BLaER1 (cell line): ENCODE results near the gene SIAH2.

Source experiments
- H3K27ac ChIP-seq: shearing (Covaris generic); formaldehyde crosslinking; 2 replicates; pipeline ENCODE4 v1.8.1; 2022
- H3K27me3 ChIP-seq: shearing (Covaris generic); formaldehyde crosslinking; 2 replicates; pipeline ENCODE4 v1.8.1; 2022
- H3K36me3 ChIP-seq: shearing (Covaris generic); formaldehyde crosslinking; 2 replicates; pipeline ENCODE4 v1.8.1; 2022
- H3K4me1 ChIP-seq: shearing (Covaris generic); formaldehyde crosslinking; 2 replicates; pipeline ENCODE4 v1.8.1; 2022
- H3K4me2 ChIP-seq: shearing (Covaris generic); formaldehyde crosslinking; 2 replicates; pipeline ENCODE4 v1.8.1; 2022
- H3K4me3 ChIP-seq: shearing (Covaris generic); formaldehyde crosslinking; 2 replicates; pipeline ENCODE4 v1.8.1; 2022
- H3K9ac ChIP-seq: shearing (Covaris generic); formaldehyde crosslinking; 2 replicates; pipeline ENCODE4 v1.8.1; 2022
- H3K9me3 ChIP-seq: shearing (Covaris generic); formaldehyde crosslinking; 2 replicates; pipeline ENCODE4 v1.8.1; 2022
- H4K20me1 ChIP-seq: shearing (Covaris generic); formaldehyde crosslinking; 2 replicates; pipeline ENCODE4 v1.8.1; 2022
- Cebpa-rat ChIP-seq: shearing (Covaris generic); IDR thresholded peaks from 2 replicates; pipeline ENCODE4 v1.8.1; 2022

The SIAH2 gene

DNA sequence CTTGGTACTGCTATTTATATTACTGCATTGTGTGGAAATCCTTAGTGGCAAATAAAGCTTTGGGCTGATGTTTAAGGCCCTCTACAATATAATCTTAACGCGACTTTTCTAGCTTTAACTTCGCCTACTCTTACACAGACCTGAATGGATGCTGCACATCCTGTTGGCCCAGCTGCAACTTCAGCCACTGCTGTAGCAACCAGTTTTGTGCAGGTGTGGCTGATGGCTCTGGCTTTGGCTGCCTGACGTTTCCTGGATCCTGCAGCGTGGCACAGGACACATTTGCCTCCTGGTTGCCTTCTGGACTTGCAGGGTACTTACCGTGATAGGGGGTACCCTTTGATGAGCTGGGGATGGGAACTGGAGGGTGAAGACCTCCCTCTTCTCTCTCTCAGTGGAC, 39.0 kb downstream of the SIAH2 start:
- Histone ChIP-seq H3K27ac (no peak overlapping the region), H4K20me1 (no peaks in the 10 kb centered on the region), H3K4me3 (no peak overlapping the region), H3K4me1 (peaks cover 15% of the 10 kb centered on the region), H3K9me3 (no peaks in the 10 kb centered on the region), H3K27me3 (no peaks in the 10 kb centered on the region), H3K9ac (no peak overlapping the region), H3K4me2 (peak overlapping the region; percentile 23; the same call in 1 of the 2 replicates), H3K36me3 (no peaks in the 10 kb centered on the region)
- no peak for TF ChIP-seq Cebpa-rat

- H3K27me3 ChIP-seq: no peaks in the 10 kb centered on the region
- H3K9me3 ChIP-seq: no peaks in the 10 kb centered on the region
- H3K4me3 ChIP-seq: no peak overlapping the region
- no peak overlapping the region for H3K9ac ChIP-seq
- H3K36me3 ChIP-seq: no peaks in the 10 kb centered on the region
- H3K4me1 ChIP-seq: peaks cover 15% of the 10 kb centered on the region
- TF ChIP-seq Cebpa-rat: no peak
- no peak overlapping the region for H3K4me2 ChIP-seq
- no peaks in the 10 kb centered on the region for H4K20me1 ChIP-seq
- no peak overlapping the region for H3K27ac ChIP-seq
These were observed 40.7 kb downstream of the SIAH2 start for GRCh38 chr3:150722267-150722666.

GRCh38 chr3:150721285-150722130, 41.5 kb downstream of the SIAH2 start:
- Histone ChIP-seq H3K27me3 (no peaks in the 10 kb centered on the region), H3K36me3 (no peaks in the 10 kb centered on the region), H3K27ac (no peak overlapping the region), H3K4me2 (no peak overlapping the region; the same call in 1 of the 2 replicates), H3K4me3 (no peak overlapping the region), H3K4me1 (peaks cover 15% of the 10 kb centered on the region), H3K9ac (no peak overlapping the region), H3K9me3 (no peaks in the 10 kb centered on the region), H4K20me1 (no peaks in the 10 kb centered on the region)
- TF ChIP-seq Cebpa-rat: no peak

DNA sequence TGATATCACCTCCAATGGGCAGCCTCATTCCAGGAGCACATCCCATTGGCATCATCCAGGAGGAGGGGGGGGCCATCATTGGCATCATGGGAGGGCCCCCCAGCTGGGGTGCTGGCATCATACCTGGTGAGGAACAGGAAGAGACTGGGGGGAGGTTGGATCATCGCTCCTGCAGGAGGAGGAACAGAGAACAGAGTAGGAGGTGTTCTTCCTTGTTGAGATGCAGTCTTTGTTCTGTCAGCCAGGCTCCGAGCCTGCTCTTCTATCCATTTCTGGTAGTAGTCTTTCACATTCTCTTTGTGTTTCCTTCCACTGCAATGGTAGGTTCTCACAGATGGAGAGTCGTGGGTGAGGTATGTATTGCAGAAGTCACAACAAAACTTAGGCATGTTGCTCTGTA, 42.5 kb downstream of the SIAH2 start:
- Histone ChIP-seq H3K27ac (no peak overlapping the region), H3K36me3 (no peaks in the 10 kb centered on the region), H3K4me3 (no peak overlapping the region), H4K20me1 (no peaks in the 10 kb centered on the region), H3K27me3 (no peaks in the 10 kb centered on the region), H3K4me2 (no peak overlapping the region), H3K4me1 (peaks cover 15% of the 10 kb centered on the region), H3K9ac (no peak overlapping the region), H3K9me3 (no peaks in the 10 kb centered on the region)
- TF ChIP-seq Cebpa-rat: no peak

GRCh38 chr3:150710097-150710496, 52.9 kb downstream of the SIAH2 start:
- Histone ChIP-seq H3K4me2 (no peak overlapping the region), H3K9ac (no peak overlapping the region), H3K4me3 (no peak overlapping the region), H3K27me3 (no peaks in the 10 kb centered on the region), H3K4me1 (peaks cover 9% of the 10 kb centered on the region), H3K9me3 (peaks cover 28% of the 10 kb centered on the region), H3K27ac (no peak overlapping the region), H3K36me3 (peaks cover 54% of the 10 kb centered on the region), H4K20me1 (no peaks in the 10 kb centered on the region)
- TF ChIP-seq Cebpa-rat: no peak

GRCh38 chr3:150703756-150704344, 59.1 kb downstream of the SIAH2 start, which contains the start of gene ERICH6:
Gene ERICH6, minus strand, starts transcription at chr3:150703920. Its CDS starts 22 bp downstream, at chr3:150703898.
- Histone ChIP-seq H4K20me1 (no peaks in the 10 kb centered on the region), H3K4me2 (peak within 1 kb of the TSS; percentile 89), H3K36me3 (peaks cover 12% of the 10 kb centered on the region), H3K27me3 (no peaks in the 10 kb centered on the region), H3K4me3 (peak within 1 kb of the TSS; percentile 73), H3K4me1 (peaks cover 23% of the 10 kb centered on the region), H3K27ac (peak within 1 kb of the TSS; percentile 74), H3K9me3 (peaks cover 7% of the 10 kb centered on the region; the same call in 1 of the 2 replicates), H3K9ac (peak within 1 kb of the TSS; percentile 80)
- TF ChIP-seq Cebpa-rat: no peak

- TF ChIP-seq Cebpa-rat: no peak
- H3K9ac ChIP-seq: peak overlapping the region; percentile 80
- H3K4me2 ChIP-seq: peak overlapping the region; percentile 89
- H3K4me1 ChIP-seq: peaks cover 23% of the 10 kb centered on the region
- peaks cover 7% of the 10 kb centered on the region for H3K36me3 ChIP-seq
- H4K20me1 ChIP-seq: no peaks in the 10 kb centered on the region
- H3K4me3 ChIP-seq: peak overlapping the region; percentile 73
- H3K9me3 ChIP-seq: peaks cover 7% of the 10 kb centered on the region; the same call in 1 of the 2 replicates
- H3K27me3 ChIP-seq: no peaks in the 10 kb centered on the region
- peak overlapping the region; percentile 74; the same call in 1 of the 2 replicates for H3K27ac ChIP-seq
These were observed 59.6 kb downstream of the SIAH2 start for GRCh38 chr3:150703299-150703755.

GRCh38 chr3:150699068-150699639, 63.8 kb downstream of the SIAH2 start:
- Histone ChIP-seq H3K4me2 (no peak overlapping the region), H4K20me1 (no peaks in the 10 kb centered on the region), H3K4me3 (no peak overlapping the region), H3K27ac (no peak overlapping the region), H3K9me3 (peaks cover 7% of the 10 kb centered on the region; the same call in 1 of the 2 replicates), H3K9ac (no peak overlapping the region), H3K36me3 (no peaks in the 10 kb centered on the region), H3K4me1 (peaks cover 5% of the 10 kb centered on the region; the same call in 1 of the 2 replicates), H3K27me3 (no peaks in the 10 kb centered on the region)
- TF ChIP-seq Cebpa-rat: no peak

GRCh38 chr3:150697646-150698045, 65.3 kb downstream of the SIAH2 start:
- Histone ChIP-seq H3K9ac (no peak overlapping the region), H3K4me3 (no peak overlapping the region), H3K36me3 (no peaks in the 10 kb centered on the region), H3K9me3 (peaks cover 22% of the 10 kb centered on the region), H3K27ac (no peak overlapping the region), H3K4me1 (no peaks in the 10 kb centered on the region), H3K27me3 (no peaks in the 10 kb centered on the region), H3K4me2 (no peak overlapping the region), H4K20me1 (no peaks in the 10 kb centered on the region)
- no peak for TF ChIP-seq Cebpa-rat
